NOMO-1 treated with dmso at 0.1 percent for 144 hours (cell line): Measurements from ENCODE around the gene PTPRH.
"Not testable (repeated sequence)": the region's sequence is repeated elsewhere in the genome, so short reads cannot be mapped to it uniquely, and the experiment has no call there.

Experiments used
- DNase-seq: peaks from one replicate; lab custom pipeline; 2025; ENCODE audit not compliant: unreplicated experiment; lab: John Stamatoyannopoulos, UW

Gene PTPRH

GRCh38 chr19:55161571-55162322 lies 47.6 kb downstream of the PTPRH start:
- DNase-seq, result no peak

GRCh38 chr19:55160986-55161365 lies 48.3 kb downstream of the PTPRH start:
- DNase-seq, result no peak

- DNase-seq, result peak; percentile 88
Observed at GRCh38 chr19:55160128-55160985, 48.9 kb downstream of the PTPRH start.

GRCh38 chr19:55158848-55159749 lies 50.2 kb downstream of the PTPRH start:
- DNase-seq, result no peak

GRCh38 chr19:55158423-55158822 lies 50.9 kb downstream of the PTPRH start:
- no peak for DNase-seq

- DNase-seq, result no peak
Observed at GRCh38 chr19:55157064-55157908, 52.0 kb downstream of the PTPRH start, which contains the start of gene TNNI3. TNNI3 (minus strand) TSS chr19:55157732; CDS start chr19:55157589, 143 bp downstream.

GRCh38 chr19:55156202-55157063 lies 52.9 kb downstream of the PTPRH start:
- DNase-seq, result peak; percentile 54

GRCh38 chr19:55155784-55156183 lies 53.5 kb downstream of the PTPRH start:
- DNase-seq, result not testable (repeated sequence)

GRCh38 chr19:55153652-55154264 lies 55.5 kb downstream of the PTPRH start:
- DNase-seq, result no peak

GRCh38 chr19:55152017-55152416 lies 57.3 kb downstream of the PTPRH start:
- no peak for DNase-seq

GRCh38 chr19:55149078-55150003 lies 60.0 kb downstream of the PTPRH start, which contains the start of gene TNNT1:
TNNT1 (minus strand) TSS chr19:55149206; CDS start chr19:55147157, 2,049 bp downstream.
- DNase-seq, result no peak

- DNase-seq, result no peak
Observed at GRCh38 chr19:55147545-55148251, 61.6 kb downstream of the PTPRH start.

GRCh38 chr19:55146705-55147273 lies 62.5 kb downstream of the PTPRH start:
- no peak for DNase-seq

- DNase-seq, result peak; percentile 38
Observed at GRCh38 chr19:55146078-55146704, 63.1 kb downstream of the PTPRH start.

- DNase-seq, result peak; percentile 61
Observed at GRCh38 chr19:55145232-55145631, 64.1 kb downstream of the PTPRH start.

GRCh38 chr19:55141696-55142095 lies 67.6 kb downstream of the PTPRH start:
- no peak for DNase-seq
